OCI-LY7 (cell line): Measurements from ENCODE around the gene GPN1. TPM values are rescaled to one million over a fixed set of nuclear protein-coding genes. Genes with fewer than 3 reads are reported as not detected.

Experiments
- BruUV-seq: library from RNA; stranded (reverse); fragments of 400-500 nt; replicated peaks from 2 replicates; lab custom pipeline; 2021; lab: Mats Ljungman, UMichigan
- CTCF ChIA-PET: fragments of 300-600 bp; sonication (Branson Sonifier 250); formaldehyde crosslinking; loops from one replicate; lab custom pipeline; 2022; ENCODE audit warnings: antibody characterized with exemption; ENCODE audit not compliant: unreplicated experiment; lab: Charles Lee
- POLR2A ChIA-PET: fragments of 300-600 bp; sonication (Branson Sonifier 250); formaldehyde crosslinking; loops from one replicate; lab custom pipeline; 2022; ENCODE audit warnings: antibody characterized with exemption; lab: Charles Lee
- DNase-seq: peaks from one replicate; pipeline ENCODE4 v3.0.0-alpha.2; 2015; ENCODE audit warnings: low spot score
- H2AFZ ChIP-seq: fragments of 200-600 bp; sonication (generic), shearing (Covaris generic); 2 replicates; pipeline ENCODE4 v1.6.1; 2014; ENCODE audit warnings: mild to moderate bottlenecking, antibody characterized with exemption, low read length, moderate library complexity
- H3K27ac ChIP-seq: fragments of 200-600 bp; sonication (generic); 2 replicates; pipeline ENCODE4 v1.5.1; 2014; ENCODE audit warnings: mixed run types, low read depth, mild to moderate bottlenecking, moderate library complexity, low read length, inconsistent platforms; ENCODE audit not compliant: poor library complexity, severe bottlenecking
- H3K36me3 ChIP-seq: fragments of 200-600 bp; sonication (generic); 2 replicates; pipeline ENCODE4 v1.6.1; 2014; ENCODE audit warnings: mild to moderate bottlenecking, antibody characterized with exemption, low read length, moderate library complexity, mixed read lengths; ENCODE audit not compliant: insufficient read depth
- H3K4me1 ChIP-seq: fragments of 200-600 bp; sonication (generic); 2 replicates; pipeline ENCODE4 v1.5.1; 2014; ENCODE audit warnings: mild to moderate bottlenecking, low read length; ENCODE audit not compliant: insufficient read depth, poor library complexity, severe bottlenecking
- H3K4me2 ChIP-seq: fragments of 200-600 bp; sonication (generic); 2 replicates; pipeline ENCODE4 v1.6.1; 2014; ENCODE audit warnings: mild to moderate bottlenecking, low read length
- H3K4me3 ChIP-seq: fragments of 200-600 bp; sonication (generic); 2 replicates; pipeline ENCODE4 v1.5.1; 2014; ENCODE audit warnings: mild to moderate bottlenecking, low read depth, low read length; ENCODE audit not compliant: poor library complexity, severe bottlenecking
- H3K79me2 ChIP-seq: fragments of 200-600 bp; sonication (generic); 2 replicates; pipeline ENCODE4 v1.6.1; 2016; ENCODE audit warnings: low read depth, mild to moderate bottlenecking, low read length, moderate library complexity, mixed read lengths; ENCODE audit not compliant: insufficient read depth
- H3K9me2 ChIP-seq: fragments of 200-600 bp; sonication (generic); 2 replicates; pipeline ENCODE4 v1.6.1; 2016; ENCODE audit warnings: mild to moderate bottlenecking, low read length, mixed read lengths; ENCODE audit not compliant: insufficient read depth
- H3K9me3 ChIP-seq: fragments of 200-600 bp; sonication (generic); 2 replicates; pipeline ENCODE4 v1.6.1; 2014; ENCODE audit warnings: mild to moderate bottlenecking, mixed run types, low read length, mixed read lengths
- H4K20me1 ChIP-seq: fragments of 200-600 bp; sonication (generic); 2 replicates; pipeline ENCODE4 v1.6.1; 2014; ENCODE audit warnings: mild to moderate bottlenecking, antibody characterized with exemption, low read length, moderate library complexity, mixed read lengths; ENCODE audit not compliant: insufficient read depth
- CTCF ChIP-seq: fragments of 200-600 bp; sonication (generic); conservative IDR thresholded peaks from 2 replicates; pipeline ENCODE4 v1.5.1; 2014; ENCODE audit warnings: mild to moderate bottlenecking, antibody characterized with exemption, low read length, moderate library complexity, mixed read lengths
- EZH2phosphoT487 ChIP-seq: fragments of 200-600 bp; sonication (generic); IDR thresholded peaks from 2 replicates; pipeline ENCODE4 v1.6.1; 2018; ENCODE audit warnings: low read depth, borderline replicate concordance, mild to moderate bottlenecking, mixed run types, antibody characterized with exemption, low read length, moderate library complexity, mixed read lengths
- intact Hi-C: fragments of 100-400 bp; cut with micrococcal nuclease; formaldehyde crosslinking; loops from one replicate; pipeline ENCODE4 v1.10.0; 2022; ENCODE audit not compliant: unreplicated experiment
- total RNA-seq, 2 experiments: library from RNA; depleted of rRNA in 1 of 2; stranded (reverse); fragments of >200 nt in 1 of 2; shearing (Covaris generic) in 1 of 2; gene quantifications; 2 replicates each; pipeline ENCODE4 v1.2.3, GENCODE V29; 2014 to 2022

The GPN1 gene
- total RNA-seq, 2 experiments from 2014 or later, result 31.1 to 36.6 TPM

DNA sequence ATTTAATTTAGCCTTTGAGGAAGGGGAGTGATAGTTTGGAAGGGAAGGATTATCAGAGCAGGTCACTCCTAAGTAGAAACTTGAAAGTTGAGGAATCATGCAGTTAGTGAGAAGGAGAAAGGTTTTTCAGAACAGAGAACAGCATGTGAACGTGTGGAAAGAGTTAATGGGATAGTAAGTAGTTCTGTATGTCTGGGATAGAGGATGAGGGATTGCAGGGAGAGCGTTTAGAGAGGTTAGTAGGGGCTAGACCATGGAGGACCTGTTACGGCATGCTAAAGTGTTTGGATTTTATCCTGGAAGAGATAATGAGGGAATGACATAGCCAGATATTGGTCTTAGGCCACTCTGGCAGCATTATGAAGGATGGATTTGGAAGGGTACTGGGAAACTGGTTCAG lies 44.3 kb upstream of the GPN1 start:
- no peak for DNase-seq
- H3K9me2 ChIP-seq, result no peaks in the 10 kb centered on the region
- POLR2A ChIA-PET, result interaction anchor here (0.6 to 1.6 kb wide), 2 partner anchors 26 to 237 kb away, joined by 3 to 4 read pairs; no protein-coding TSS in a partner anchor
- peaks cover 9% of the 10 kb centered on the region; the same call in 1 of the 2 replicates for H4K20me1 ChIP-seq
- H3K36me3 ChIP-seq, result peaks cover 31% of the 10 kb centered on the region
- H3K9me3 ChIP-seq, result peaks cover 12% of the 10 kb centered on the region
- peak overlapping the region; percentile 87 for H3K4me3 ChIP-seq
- H2AFZ ChIP-seq, result no peak overlapping the region
- TF ChIP-seq CTCF, result no peak
- no peak for TF ChIP-seq EZH2phosphoT487
- H3K27ac ChIP-seq, result no peak overlapping the region
- CTCF ChIA-PET, result no interaction called here
- peaks cover 66% of the 10 kb centered on the region for H3K79me2 ChIP-seq
- BruUV-seq, result no TSS peak
- intact Hi-C loops, result loop anchor here (5.0 kb wide), 1 partner anchor 43 kb away; the partner anchor contains the start of genes CCDC121 and GPN1
- peaks cover 29% of the 10 kb centered on the region for H3K4me1 ChIP-seq
- peak overlapping the region; percentile 78 for H3K4me2 ChIP-seq

DNA sequence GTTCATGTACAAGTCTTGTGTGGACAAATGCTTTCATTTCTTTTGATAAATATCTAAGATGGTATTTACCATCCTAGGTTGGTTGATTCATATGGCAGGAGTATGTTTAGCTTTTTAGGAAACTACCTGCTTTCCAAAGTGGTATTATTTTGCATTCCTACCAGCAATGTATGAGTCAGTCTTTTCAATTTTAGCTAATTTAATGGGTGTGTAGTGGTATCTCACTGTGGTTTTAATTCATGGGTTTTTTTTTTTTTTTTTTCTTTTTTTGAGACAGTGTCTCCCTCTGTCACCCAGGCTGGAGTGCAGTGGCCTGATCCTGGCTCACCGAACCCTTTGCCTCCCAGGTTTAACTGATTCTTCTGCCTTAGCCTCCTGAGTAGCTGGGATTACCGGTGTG lies 41.8 kb upstream of the GPN1 start:
- Histone ChIP-seq H3K4me2 (no peak overlapping the region), H2AFZ (no peak overlapping the region), H4K20me1 (peaks cover 9% of the 10 kb centered on the region; the same call in 1 of the 2 replicates), H3K27ac (no peak overlapping the region), H3K9me2 (no peaks in the 10 kb centered on the region), H3K4me1 (peaks cover 29% of the 10 kb centered on the region), H3K4me3 (no peak overlapping the region), H3K9me3 (peaks cover 27% of the 10 kb centered on the region), H3K79me2 (peaks cover 90% of the 10 kb centered on the region), H3K36me3 (peaks cover 52% of the 10 kb centered on the region)
- CTCF ChIA-PET, result interaction anchor here (0.6 kb wide), 1 partner anchor 201 kb away, joined by 3 read pairs; no protein-coding TSS in a partner anchor
- no peak for DNase-seq
- no TSS peak for BruUV-seq
- intact Hi-C loops, result no loop called here
- TF ChIP-seq EZH2phosphoT487, result no peak
- TF ChIP-seq CTCF, result no peak
- POLR2A ChIA-PET, result no interaction called here

DNA sequence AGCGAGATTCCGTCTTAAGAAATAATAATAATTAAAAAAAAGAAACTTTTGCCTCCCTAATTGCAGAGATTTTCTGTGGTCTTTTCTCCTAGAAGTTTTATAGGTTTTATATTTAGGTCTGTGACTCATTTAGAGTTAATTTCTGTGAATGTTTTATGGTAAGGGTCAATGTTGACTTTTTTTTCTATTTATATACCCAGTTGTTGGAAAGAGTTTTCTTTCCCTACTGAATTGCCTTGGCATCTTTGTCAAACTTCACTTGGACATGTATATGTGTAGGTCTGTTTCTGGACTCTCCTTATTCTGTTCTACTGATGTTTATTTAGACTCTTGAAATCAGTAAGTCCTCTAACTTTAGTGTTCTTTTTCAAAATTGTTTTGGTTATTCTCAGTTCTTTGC lies 40.5 kb upstream of the GPN1 start:
- H3K4me3 ChIP-seq, result no peak overlapping the region
- no peak for TF ChIP-seq EZH2phosphoT487
- no peak for TF ChIP-seq CTCF
- no peak overlapping the region for H2AFZ ChIP-seq
- DNase-seq, result no peak
- peaks cover 23% of the 10 kb centered on the region for H3K4me1 ChIP-seq
- no peaks in the 10 kb centered on the region for H3K9me2 ChIP-seq
- POLR2A ChIA-PET, result no interaction called here
- H3K4me2 ChIP-seq, result no peak overlapping the region
- peaks cover 29% of the 10 kb centered on the region for H3K9me3 ChIP-seq
- H4K20me1 ChIP-seq, result peaks cover 9% of the 10 kb centered on the region; the same call in 1 of the 2 replicates
- intact Hi-C loops, result no loop called here
- CTCF ChIA-PET, result no interaction called here
- no peak overlapping the region for H3K27ac ChIP-seq
- peaks cover 62% of the 10 kb centered on the region for H3K36me3 ChIP-seq
- no TSS peak for BruUV-seq
- H3K79me2 ChIP-seq, result peaks cover 99% of the 10 kb centered on the region
